Measurements from ENCODE around the gene UBASH3B.

DNA sequence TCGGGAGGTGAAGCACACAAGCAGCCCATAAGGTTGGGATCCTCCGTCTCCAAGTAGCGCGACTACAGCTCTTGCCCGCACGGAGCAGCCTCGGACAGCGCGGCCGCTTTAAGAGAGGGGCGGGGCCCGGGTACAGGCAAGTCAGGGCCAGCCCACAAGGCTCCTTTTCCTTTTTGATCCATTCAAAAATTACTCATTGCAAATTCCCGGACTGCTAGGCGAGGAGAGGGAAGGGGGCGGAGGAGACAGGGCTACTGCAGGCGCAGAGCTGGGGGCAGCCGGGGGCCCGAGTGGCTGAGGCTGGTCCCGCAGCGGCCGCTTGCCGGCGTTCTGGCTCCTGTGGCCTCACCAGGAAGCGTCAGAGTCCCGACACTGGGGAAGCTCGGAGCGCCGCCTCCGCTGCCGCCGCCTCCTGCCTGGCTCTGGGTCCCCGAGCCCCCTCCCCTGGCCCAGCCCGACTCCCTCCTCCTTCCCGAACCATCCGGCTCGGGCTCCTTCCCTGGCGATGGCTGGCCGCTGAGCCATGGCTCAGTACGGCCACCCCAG is at the start of gene UBASH3B:
- TF ChIP-seq EP300 (IDR thresholded peaks at IDR 0.05) (no peak), POLR2AphosphoS5 (IDR thresholded peaks at IDR 0.05) (no peak)
- TF ChIP-seq, protein P1, sequence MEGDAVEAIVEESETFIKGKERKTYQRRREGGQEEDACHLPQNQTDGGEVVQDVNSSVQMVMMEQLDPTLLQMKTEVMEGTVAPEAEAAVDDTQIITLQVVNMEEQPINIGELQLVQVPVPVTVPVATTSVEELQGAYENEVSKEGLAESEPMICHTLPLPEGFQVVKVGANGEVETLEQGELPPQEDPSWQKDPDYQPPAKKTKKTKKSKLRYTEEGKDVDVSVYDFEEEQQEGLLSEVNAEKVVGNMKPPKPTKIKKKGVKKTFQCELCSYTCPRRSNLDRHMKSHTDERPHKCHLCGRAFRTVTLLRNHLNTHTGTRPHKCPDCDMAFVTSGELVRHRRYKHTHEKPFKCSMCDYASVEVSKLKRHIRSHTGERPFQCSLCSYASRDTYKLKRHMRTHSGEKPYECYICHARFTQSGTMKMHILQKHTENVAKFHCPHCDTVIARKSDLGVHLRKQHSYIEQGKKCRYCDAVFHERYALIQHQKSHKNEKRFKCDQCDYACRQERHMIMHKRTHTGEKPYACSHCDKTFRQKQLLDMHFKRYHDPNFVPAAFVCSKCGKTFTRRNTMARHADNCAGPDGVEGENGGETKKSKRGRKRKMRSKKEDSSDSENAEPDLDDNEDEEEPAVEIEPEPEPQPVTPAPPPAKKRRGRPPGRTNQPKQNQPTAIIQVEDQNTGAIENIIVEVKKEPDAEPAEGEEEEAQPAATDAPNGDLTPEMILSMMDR (IDR thresholded peaks at IDR 0.05), result no peak

All from suprapubic skin (tissue), 4 donors.